Measurements from ENCODE around the gene ROR1. TPM values are rescaled to one million over a fixed set of nuclear protein-coding genes. Genes with fewer than 3 reads are reported as not detected.

Gene ROR1
- total and polyA plus RNA-seq, 3 donors from 2014 or later: 3.3 to 5.1 (median 4.6) TPM

DNA sequence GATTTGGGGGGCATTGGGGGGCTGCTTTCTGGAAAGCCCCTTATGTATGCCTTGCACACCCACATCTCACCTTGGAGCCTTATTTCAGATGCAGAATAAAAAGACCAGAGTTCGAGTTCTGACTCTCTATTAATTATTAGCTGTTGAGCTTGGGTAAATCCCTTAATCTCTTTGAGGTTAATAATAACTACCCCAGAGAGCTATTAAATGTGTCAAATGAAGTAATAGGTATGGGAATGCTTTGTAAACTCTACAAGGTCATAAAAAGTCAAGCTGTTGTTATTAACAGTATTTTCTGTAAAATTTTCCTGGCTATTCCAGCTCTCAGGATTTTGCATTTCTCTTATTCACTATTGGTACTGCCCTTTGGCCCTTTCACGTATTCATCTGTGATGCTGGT is 122.9 kb downstream of the ROR1 start:
- WGBS, 2 donors: 71 to 80% methylated on average over 2 of the region's 2 CpGs

DNA sequence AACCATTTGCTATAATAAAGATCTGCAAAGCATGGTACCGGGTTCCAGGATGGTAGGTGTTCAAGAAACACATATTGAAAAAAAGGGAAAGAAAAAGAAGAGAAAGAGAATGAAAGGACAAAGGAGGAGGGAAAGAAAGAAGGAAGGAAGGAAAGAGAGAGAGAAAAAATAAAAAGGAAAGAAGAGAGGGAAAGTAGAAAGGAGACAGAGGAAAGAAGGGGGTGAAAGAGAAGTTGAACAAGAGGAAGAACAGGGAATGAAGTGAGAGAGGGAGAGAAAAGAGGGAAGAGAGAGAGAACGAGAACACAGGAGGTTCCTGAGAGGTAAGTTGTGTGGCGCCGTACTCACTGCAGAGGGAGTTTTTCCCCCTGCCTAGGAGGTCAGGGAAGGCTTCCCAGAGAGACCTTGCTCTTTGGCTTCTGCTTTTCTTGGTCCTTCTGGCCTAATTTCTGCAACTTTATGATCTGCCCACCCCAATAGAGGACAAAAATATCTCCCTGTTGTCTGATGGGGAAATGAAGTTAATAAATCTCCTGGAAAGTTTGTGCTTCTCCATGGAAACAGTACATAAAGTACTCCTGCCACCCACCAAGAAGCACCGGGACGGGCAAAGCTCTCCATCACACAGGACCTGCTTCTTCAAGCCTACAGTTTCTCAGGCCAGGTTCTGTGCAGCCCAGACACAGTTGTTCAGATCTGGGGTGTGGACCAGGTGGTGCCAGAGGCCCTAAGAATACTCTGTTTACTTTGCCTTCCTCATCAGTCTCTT is 124.8 kb downstream of the ROR1 start:
- Histone ChIP-seq H3K4me3 (no peak overlapping the region), H3K27me3 (no peaks in the 10 kb centered on the region), H3K4me1 (no peaks in the 10 kb centered on the region), H3K36me3 (ENCODE audit: low read depth, missing control alignments) (no peaks in the 10 kb centered on the region), H3K27ac (no peak overlapping the region), H3K9me3 (no peaks in the 10 kb centered on the region)
- WGBS, 2 donors: 53 to 55% methylated on average over 6 of the region's 6 CpGs
- DNase-seq: no peak
- intact Hi-C loops (cut with DNase I; ENCODE audit: low total_unique reads): no loop called here
- no peak for TF ChIP-seq POLR2A (IDR thresholded peaks at IDR 0.05)
- TF ChIP-seq CTCF (IDR thresholded peaks at IDR 0.05): no peak

More for the DNA sequence above, 122.9 kb downstream of the ROR1 start:
- no peaks in the 10 kb centered on the region for H3K9me3 ChIP-seq
- H3K27ac ChIP-seq: no peak overlapping the region
- TF ChIP-seq POLR2A (IDR thresholded peaks at IDR 0.05) (no peak), CTCF (IDR thresholded peaks at IDR 0.05) (no peak)
- H3K36me3 ChIP-seq (ENCODE audit: low read depth, missing control alignments): no peaks in the 10 kb centered on the region
- no peak for DNase-seq
- no peak overlapping the region for H3K4me3 ChIP-seq
- no peaks in the 10 kb centered on the region for H3K27me3 ChIP-seq
- intact Hi-C loops (cut with DNase I; ENCODE audit: low total_unique reads): no loop called here
- H3K4me1 ChIP-seq: no peaks in the 10 kb centered on the region

- H3K27me3 ChIP-seq: no peaks in the 10 kb centered on the region
Measured at GRCh38 chr1:63901094-63901493, 127.3 kb downstream of the ROR1 start.

DNA sequence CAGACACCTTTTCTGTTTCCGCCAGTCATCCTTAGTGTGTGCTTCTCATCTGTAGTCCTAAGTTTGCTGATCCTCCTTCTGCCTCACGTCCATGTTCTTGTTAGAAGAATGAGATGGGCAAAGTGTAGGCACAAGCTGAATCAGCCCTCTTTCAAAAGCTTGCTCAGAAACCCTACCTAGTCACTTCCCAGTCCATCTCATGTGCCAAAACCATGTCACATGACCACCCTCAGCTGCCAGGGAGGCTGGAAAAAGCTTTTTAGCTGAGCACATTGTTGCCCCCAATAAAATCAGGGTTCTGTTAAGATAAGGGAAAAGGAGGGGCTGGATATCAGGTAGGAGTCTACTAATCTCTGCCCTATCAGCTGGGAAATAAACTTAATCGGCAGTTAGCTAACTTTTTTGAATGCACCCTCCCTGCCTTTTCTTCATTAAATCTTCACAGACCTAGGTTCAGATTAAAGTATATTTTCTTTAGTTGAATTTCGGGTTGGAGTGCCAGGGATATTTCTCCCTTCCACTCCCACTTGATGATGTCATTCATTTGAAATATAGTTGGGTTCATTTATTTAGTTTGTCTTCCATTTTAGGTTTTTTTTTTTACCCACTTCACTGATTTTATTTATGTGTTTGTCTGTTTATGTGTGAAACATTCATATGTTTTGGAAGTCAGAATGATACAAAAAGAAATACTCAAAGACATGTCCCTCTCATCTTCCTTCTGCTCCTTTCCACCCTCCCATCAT is 129.2 kb downstream of the ROR1 start:
- TF ChIP-seq CTCF (IDR thresholded peaks at IDR 0.05) (no peak), POLR2A (IDR thresholded peaks at IDR 0.05) (no peak)
- WGBS, 2 donors: 50 to 71% methylated on average over 4 of the region's 4 CpGs
- no peak for DNase-seq
- Histone ChIP-seq H3K27me3 (no peaks in the 10 kb centered on the region), H3K4me1 (no peaks in the 10 kb centered on the region), H3K27ac (no peak overlapping the region), H3K4me3 (no peak overlapping the region), H3K9me3 (no peaks in the 10 kb centered on the region), H3K36me3 (ENCODE audit: low read depth, missing control alignments) (no peaks in the 10 kb centered on the region)
- intact Hi-C loops (cut with DNase I; ENCODE audit: low total_unique reads): no loop called here

More at GRCh38 chr1:63901094-63901493, 127.3 kb downstream of the ROR1 start:
- H3K36me3 ChIP-seq (ENCODE audit: low read depth, missing control alignments): no peaks in the 10 kb centered on the region
- DNase-seq: no peak
- intact Hi-C loops (cut with DNase I; ENCODE audit: low total_unique reads): no loop called here
- H3K9me3 ChIP-seq: no peaks in the 10 kb centered on the region
- no peak for TF ChIP-seq POLR2A (IDR thresholded peaks at IDR 0.05)
- TF ChIP-seq CTCF (IDR thresholded peaks at IDR 0.05): no peak
- H3K4me3 ChIP-seq: no peak overlapping the region
- no peaks in the 10 kb centered on the region for H3K4me1 ChIP-seq
- WGBS, 2 donors: 74 to 83% methylated on average over 6 of the region's 6 CpGs
- H3K27ac ChIP-seq: no peak overlapping the region

Data from testis (tissue), 3 donors.